ENCODE measurements around the gene EXOSC1.
A peak's percentile ranks its signal among the peaks of the same experiment; 100 is the strongest.
"Not testable (repeated sequence)": the region's sequence is repeated elsewhere in the genome, so short reads cannot be mapped to it uniquely, and the experiment has no call there.

The EXOSC1 gene

DNA sequence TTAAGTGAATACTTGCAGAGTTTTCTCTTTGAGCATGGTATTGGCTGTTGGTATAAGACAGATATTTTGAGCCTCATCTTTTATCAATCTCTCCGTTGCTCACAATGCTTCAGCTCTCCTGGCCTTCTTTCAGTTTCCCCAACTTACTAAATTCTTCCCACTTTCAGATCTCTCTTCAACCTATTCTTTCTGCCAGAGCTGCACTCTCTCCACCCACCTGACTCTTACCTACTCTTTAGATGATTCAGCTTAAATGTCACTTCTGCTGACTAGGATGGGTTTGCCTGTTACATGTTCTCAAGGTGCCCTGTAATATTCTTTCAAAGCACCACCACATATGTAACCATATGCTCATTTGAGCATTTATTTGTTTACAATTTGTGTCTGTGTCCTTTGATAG, 1.6 kb downstream of the EXOSC1 start:
- Mint-ChIP-seq H3K9me3 (no peaks in the 10 kb centered on the region), H3K27me3 (no peaks in the 10 kb centered on the region), H3K36me3 (ENCODE audit: low read depth) (peaks cover 75% of the 10 kb centered on the region), H3K4me1 (ENCODE audit: low read depth) (peaks cover 53% of the 10 kb centered on the region), H3K4me3 (peak overlapping the region; percentile 99), H3K27ac (peak overlapping the region; percentile 89)
- DNase-seq: no peak

DNA sequence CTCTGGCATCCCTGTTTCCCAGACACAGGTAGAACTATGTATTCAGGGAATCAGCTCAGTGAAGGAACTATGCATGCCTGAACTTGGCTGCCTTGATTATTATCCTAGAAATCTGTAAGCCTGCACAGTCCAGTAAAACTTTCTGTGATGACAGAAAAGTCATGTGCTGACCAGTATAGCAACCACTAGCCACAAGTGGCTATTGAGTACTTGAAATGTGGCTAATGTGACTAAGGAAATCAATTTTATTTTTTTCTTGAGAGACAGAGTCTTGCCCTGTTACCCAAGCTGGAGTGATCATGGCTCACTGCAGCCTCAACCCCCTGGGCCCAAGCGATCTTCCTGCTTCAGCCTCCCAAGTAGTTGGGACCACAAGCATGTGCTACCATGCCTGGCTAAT, 3.5 kb downstream of the EXOSC1 start:
- H3K4me3 Mint-ChIP-seq: no peak overlapping the region
- no peak for DNase-seq
- peaks cover 85% of the 10 kb centered on the region for H3K36me3 Mint-ChIP-seq (ENCODE audit: low read depth)
- H3K27me3 Mint-ChIP-seq: no peaks in the 10 kb centered on the region
- H3K27ac Mint-ChIP-seq: peak overlapping the region; percentile 56
- H3K4me1 Mint-ChIP-seq (ENCODE audit: low read depth): peaks cover 36% of the 10 kb centered on the region
- no peaks in the 10 kb centered on the region for H3K9me3 Mint-ChIP-seq

DNA sequence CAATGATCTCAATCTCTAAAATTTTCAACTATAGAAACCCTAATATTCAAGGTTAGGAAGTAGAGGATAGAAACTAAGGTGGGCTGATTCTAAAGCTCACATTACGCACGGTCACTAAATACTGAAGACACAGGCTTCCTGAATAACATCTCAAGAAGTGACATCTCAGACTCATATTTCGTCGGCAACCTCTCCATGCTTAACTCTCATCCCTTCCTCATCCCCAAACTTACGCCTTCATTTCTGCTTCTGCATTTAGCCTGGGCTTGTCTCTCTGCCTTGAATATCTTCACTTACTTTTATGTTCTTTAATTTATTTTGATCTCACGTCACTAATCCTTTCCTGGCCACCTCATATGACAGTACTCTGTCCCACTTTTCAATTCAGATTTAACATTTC, 10.6 kb downstream of the EXOSC1 start:
- Mint-ChIP-seq H3K4me3 (no peak overlapping the region), H3K27me3 (no peaks in the 10 kb centered on the region), H3K36me3 (ENCODE audit: low read depth) (peaks cover 93% of the 10 kb centered on the region), H3K9me3 (no peaks in the 10 kb centered on the region), H3K27ac (peak overlapping the region; percentile 80), H3K4me1 (ENCODE audit: low read depth) (peaks cover 22% of the 10 kb centered on the region)
- DNase-seq: no peak

DNA sequence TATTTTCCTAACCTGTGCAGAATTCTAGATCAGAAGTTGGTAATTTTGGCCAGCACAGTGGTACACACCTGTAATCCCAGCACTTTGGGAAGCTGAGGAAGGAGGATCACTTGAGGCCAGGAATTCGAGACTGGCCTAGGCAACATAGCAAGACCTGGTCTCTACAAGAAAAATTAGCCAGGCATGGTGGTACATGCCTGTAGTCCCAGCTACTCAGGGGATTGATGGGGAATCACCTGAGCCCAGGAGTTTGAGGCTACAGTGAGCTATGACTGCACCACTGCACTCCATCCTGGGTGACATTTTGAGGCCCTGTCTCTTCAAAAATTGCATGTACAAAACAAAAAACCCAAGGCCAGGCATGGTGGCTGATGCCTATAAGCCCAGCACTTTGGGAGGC, 11.2 kb downstream of the EXOSC1 start:
- H3K9me3 Mint-ChIP-seq: no peaks in the 10 kb centered on the region
- no peak for DNase-seq
- peaks cover 24% of the 10 kb centered on the region for H3K4me1 Mint-ChIP-seq (ENCODE audit: low read depth)
- no peak overlapping the region for H3K4me3 Mint-ChIP-seq
- H3K27ac Mint-ChIP-seq: peak overlapping the region; percentile 80
- H3K27me3 Mint-ChIP-seq: no peaks in the 10 kb centered on the region
- H3K36me3 Mint-ChIP-seq (ENCODE audit: low read depth): peaks cover 94% of the 10 kb centered on the region

DNA sequence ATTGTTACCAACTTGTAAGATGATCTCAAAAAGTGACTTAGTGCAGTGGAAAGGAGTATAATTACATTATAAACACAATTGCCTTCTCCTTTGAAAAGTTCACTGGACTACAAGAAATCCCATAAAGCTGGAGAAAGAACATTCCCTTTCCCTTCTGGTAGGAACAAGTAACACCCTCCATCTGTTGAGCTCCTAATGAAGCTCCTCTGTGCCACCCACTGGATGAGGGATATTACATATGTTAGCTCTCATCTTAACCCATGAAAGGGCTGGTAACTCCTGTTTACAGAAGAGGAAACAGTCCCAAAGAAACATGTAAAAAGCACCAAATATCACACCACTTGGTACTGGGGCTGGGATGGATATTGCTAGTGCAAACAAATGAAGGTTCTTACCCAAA, 11.8 kb downstream of the EXOSC1 start:
- no peaks in the 10 kb centered on the region for H3K9me3 Mint-ChIP-seq
- H3K27ac Mint-ChIP-seq: peak overlapping the region; percentile 80

DNA sequence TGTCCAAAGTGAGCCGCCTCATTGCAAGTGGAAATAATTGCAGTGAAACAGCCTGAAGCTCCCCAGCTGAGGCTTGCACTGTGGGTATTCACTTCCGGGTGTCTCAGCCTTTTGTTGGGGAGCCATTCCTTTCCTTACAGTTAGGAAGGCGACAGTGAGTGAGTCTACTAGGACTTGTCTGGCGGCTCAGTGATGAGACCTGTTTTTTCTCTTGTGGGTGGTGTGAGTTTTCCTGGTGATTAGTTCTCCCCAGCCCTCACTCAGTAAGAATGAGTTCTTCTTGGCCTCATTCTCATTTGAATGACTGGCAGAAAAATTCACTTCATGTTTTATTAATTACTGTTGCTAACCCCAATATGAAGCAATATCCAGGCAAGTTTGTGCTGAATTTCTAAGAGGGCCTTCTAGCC, 17.2 kb downstream of the EXOSC1 start:
- H3K9me3 Mint-ChIP-seq: no peaks in the 10 kb centered on the region
- H3K36me3 Mint-ChIP-seq (ENCODE audit: low read depth): peaks cover 80% of the 10 kb centered on the region

More for the DNA sequence above, 11.8 kb downstream of the EXOSC1 start:
- Mint-ChIP-seq H3K27me3 (no peaks in the 10 kb centered on the region), H3K4me1 (ENCODE audit: low read depth) (peaks cover 28% of the 10 kb centered on the region), H3K36me3 (ENCODE audit: low read depth) (peaks cover 94% of the 10 kb centered on the region), H3K4me3 (no peak overlapping the region)
- DNase-seq: no peak

DNA sequence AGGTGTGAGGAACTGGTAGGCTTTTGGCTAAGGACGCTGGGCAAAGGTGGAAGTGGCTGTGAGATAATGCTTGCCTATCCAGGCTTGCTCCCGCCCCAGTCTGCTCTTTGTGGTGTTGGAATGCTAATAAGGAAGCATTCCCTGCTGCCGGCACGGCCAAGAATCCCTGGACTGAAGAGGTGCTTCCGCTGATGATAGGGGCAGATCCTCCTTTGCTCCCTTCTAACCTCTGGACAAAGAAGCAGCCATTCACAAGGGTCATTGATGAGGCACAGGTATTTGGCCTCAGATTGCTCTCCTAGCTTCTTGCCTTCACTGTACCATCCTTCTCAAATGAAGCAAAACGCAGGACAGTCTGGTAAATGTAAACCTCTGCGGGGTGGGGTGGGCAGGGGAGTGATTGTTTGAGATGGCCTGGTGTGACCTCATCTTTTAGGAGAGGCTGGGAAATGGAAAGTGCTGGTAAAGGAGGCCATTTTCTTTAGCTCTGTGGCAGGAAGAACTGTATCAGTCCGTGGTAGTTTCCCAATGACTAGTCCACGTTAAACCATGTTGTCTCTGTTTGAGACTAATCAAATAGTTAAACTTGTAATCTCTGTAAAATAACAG, 18.1 kb downstream of the EXOSC1 start:
- Mint-ChIP-seq H3K27me3 (no peaks in the 10 kb centered on the region), H3K4me3 (peak overlapping the region; percentile 96), H3K27ac (peak overlapping the region; percentile 99), H3K4me1 (ENCODE audit: low read depth) (peaks cover 58% of the 10 kb centered on the region), H3K36me3 (ENCODE audit: low read depth) (peaks cover 75% of the 10 kb centered on the region), H3K9me3 (no peaks in the 10 kb centered on the region)
- DNase-seq: peak; percentile 55

More for the DNA sequence above, 17.2 kb downstream of the EXOSC1 start:
- Mint-ChIP-seq H3K27ac (peak overlapping the region; percentile 99), H3K4me1 (ENCODE audit: low read depth) (peaks cover 50% of the 10 kb centered on the region), H3K27me3 (no peaks in the 10 kb centered on the region), H3K4me3 (peak overlapping the region; percentile 96)
- peak; percentile 54 for DNase-seq

DNA sequence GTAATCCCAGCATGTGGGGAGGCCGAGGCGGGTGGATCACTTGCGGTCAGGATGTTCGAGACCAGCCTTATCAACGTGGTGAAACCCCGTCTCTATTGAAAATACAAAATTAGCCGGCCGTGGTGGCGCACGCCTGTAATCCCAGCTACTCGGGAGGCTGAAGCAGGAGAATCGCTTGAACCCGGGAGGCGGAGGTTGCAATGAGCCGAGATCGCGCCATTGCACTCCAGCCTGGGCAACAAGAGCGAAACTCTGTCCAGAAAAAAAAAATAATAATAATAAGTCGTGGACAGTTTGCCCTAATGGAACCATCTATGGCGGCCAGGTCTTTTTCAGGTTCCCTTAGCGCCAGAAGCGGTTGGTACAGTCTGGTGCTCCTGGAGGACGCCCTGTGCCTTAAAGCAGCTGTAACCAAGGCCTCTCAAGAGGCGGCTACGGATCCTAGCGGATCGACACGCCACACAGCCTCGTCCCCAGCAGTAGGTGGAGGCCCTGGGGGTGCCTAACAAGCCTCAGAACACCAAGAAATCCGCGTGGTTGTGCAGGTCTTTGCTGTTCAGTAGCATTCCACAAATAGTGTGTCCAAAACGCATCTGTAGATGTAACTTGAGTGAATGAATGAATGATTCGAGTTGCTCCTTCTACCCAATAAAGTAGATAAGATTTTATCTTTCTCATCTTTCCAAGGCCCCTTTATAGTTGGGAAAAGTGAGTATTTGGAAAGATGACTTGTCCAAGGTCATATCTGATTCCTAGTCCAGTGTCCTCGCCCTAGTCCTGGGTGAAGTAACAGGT, 18.8 kb downstream of the EXOSC1 start:
- H3K9me3 Mint-ChIP-seq: no peaks in the 10 kb centered on the region
- peaks cover 70% of the 10 kb centered on the region for H3K36me3 Mint-ChIP-seq (ENCODE audit: low read depth)

DNA sequence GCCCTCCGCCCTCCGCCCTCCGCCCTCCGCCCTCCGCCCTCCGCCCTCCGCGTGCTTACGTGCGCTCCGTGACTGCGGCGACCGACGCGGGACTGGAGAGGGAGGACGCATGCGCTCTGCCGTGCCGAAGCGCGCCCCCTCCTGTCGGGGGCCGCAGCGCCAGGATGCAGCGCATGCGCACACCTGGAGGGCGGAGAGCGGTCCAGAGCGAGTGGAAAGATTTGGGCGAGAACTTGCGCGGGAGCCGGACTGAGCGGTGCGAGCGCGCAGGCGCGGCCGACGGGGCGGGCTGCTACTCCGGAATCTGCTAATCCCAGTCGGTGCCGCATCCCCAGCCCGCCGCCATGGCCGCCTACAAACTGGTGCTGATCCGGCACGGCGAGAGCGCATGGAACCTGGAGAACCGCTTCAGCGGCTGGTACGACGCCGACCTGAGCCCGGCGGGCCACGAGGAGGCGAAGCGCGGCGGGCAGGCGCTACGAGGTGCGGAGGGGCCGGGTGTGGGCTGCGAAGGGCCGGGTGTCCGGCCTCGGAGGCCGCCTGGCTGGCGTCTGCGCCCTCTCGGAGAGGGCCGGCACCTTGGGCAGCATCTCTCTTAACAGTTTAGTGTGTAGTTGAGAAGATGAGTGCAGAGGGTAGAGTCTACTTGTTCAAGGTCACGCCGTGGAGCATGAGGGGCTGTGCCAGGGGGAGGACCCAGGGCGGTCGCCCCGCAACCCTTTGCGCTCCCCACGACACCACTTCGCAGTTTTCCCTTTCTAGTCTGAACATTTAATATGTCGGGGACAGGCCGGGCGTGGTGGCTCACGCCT, 19.6 kb downstream of the EXOSC1 start, which contains the start of gene PGAM1:
Gene PGAM1, plus strand, starts transcription at position 228 of the 812 bp plus-strand sequence. Its CDS starts 117 bp downstream, at position 345.
- H3K27ac Mint-ChIP-seq: peak within 1 kb of the TSS; percentile 99
- H3K4me1 Mint-ChIP-seq (ENCODE audit: low read depth): peaks cover 59% of the 10 kb centered on the region
- no peaks in the 10 kb centered on the region for H3K27me3 Mint-ChIP-seq
- peak; percentile 97 for DNase-seq
- peak within 1 kb of the TSS; percentile 96 for H3K4me3 Mint-ChIP-seq
- H3K36me3 Mint-ChIP-seq (ENCODE audit: low read depth): peaks cover 66% of the 10 kb centered on the region
- H3K9me3 Mint-ChIP-seq: no peaks in the 10 kb centered on the region

More for the DNA sequence above, 18.8 kb downstream of the EXOSC1 start:
- Mint-ChIP-seq H3K27ac (peak overlapping the region; percentile 99), H3K27me3 (no peaks in the 10 kb centered on the region), H3K4me3 (peak overlapping the region; percentile 96), H3K4me1 (ENCODE audit: low read depth) (peaks cover 58% of the 10 kb centered on the region)
- peak; percentile 58 for DNase-seq

DNA sequence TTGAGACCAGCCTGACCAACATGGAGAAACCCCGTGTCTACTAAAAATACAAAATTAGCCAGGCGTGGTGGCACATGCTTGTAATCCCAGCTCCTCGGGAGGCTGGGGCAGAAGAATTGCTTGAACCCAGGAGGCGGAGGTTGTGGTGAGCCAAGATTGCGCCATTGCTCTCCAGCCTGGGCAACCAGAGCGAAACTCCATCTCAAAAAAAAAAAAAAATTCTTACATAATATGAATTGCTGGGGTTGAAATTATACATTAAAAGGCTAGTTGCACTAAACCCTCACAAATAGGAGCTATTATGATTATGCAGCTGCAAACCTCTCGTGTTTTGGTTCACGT, 22.1 kb downstream of the EXOSC1 start:
- not testable (repeated sequence) for H3K27me3 Mint-ChIP-seq, H3K9me3 Mint-ChIP-seq, DNase-seq
- H3K4me3 Mint-ChIP-seq: peak overlapping the region; percentile 96
- peak overlapping the region; percentile 99 for H3K27ac Mint-ChIP-seq
- peaks cover 64% of the 10 kb centered on the region for H3K4me1 Mint-ChIP-seq (ENCODE audit: low read depth)
- H3K36me3 Mint-ChIP-seq (ENCODE audit: low read depth): peaks cover 50% of the 10 kb centered on the region

DNA sequence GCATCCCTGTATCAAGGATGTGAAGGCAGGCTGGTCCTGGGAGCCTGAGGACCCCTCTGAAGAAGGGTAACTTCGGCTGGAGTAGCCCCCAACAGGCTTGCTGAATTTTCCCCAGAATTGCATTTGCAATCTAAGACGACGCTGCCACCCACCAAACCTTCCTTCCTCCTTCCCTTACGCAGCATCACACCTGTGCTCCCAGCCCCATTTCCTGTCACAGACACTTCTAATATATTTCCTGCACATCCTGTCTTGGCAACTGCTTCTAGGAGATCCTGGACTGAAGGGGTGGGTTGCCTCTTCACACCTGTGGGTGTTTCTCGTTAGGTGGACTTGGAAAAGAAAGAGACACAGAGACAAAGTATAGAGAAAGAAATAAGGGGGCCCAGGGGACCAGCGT, 29.2 kb downstream of the EXOSC1 start:
- peak overlapping the region; percentile 99 for H3K27ac Mint-ChIP-seq
- H3K27me3 Mint-ChIP-seq: no peaks in the 10 kb centered on the region
- peak; percentile 43 for DNase-seq
- H3K9me3 Mint-ChIP-seq: no peaks in the 10 kb centered on the region
- peaks cover 12% of the 10 kb centered on the region for H3K36me3 Mint-ChIP-seq (ENCODE audit: low read depth)
- H3K4me3 Mint-ChIP-seq: peak overlapping the region; percentile 15
- peaks cover 90% of the 10 kb centered on the region for H3K4me1 Mint-ChIP-seq (ENCODE audit: low read depth)

DNA sequence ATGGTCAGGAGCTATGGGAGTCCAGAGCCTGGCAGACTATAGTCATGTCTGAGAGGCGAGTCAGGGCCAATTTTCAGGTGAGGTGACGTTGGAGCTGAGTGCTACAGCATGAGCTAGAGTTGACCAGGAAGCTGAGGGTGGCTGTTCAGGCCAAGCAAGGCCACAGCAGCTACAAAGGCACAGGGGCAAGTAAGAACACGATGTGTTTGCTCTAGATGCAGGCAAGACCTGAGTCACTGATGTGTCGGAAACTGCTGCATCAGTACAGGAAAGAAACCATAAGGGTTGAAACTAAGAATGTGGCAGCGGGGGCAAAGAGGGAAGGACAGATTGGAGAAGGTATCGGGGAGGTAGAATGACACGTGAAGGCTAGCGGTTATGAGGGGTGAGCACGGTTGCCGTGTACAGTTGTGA, 32.9 kb downstream of the EXOSC1 start:
- H3K36me3 Mint-ChIP-seq (ENCODE audit: low read depth): no peaks in the 10 kb centered on the region
- no peaks in the 10 kb centered on the region for H3K27me3 Mint-ChIP-seq
- H3K4me3 Mint-ChIP-seq: peak overlapping the region; percentile 56
- no peaks in the 10 kb centered on the region for H3K9me3 Mint-ChIP-seq
- DNase-seq: peak; percentile 70
- H3K27ac Mint-ChIP-seq: peak overlapping the region; percentile 95
- H3K4me1 Mint-ChIP-seq (ENCODE audit: low read depth): peaks cover 62% of the 10 kb centered on the region

DNA sequence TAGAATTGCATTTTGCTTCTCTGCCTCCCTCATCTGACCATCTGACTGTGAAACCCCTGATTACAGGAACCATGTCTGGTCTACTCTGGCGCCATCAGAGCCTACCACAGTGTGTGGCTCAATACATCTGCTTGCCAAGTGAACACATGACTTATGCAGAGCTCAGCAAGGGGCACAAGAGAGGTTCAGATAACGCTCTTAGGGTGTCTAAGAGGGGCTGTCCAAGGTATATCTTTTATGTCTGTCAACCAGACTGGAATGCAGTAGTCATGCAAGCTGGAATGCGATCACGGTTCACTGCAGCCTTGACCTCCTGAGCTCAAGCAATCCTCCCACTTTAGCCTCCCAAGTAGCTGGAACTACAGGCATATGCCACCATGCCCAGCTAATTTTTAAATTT, 34.4 kb downstream of the EXOSC1 start:
- H3K9me3 Mint-ChIP-seq: no peaks in the 10 kb centered on the region
- no peak overlapping the region for H3K4me3 Mint-ChIP-seq
- DNase-seq: no peak
- no peaks in the 10 kb centered on the region for H3K36me3 Mint-ChIP-seq (ENCODE audit: low read depth)
- H3K27ac Mint-ChIP-seq: no peak overlapping the region
- H3K4me1 Mint-ChIP-seq (ENCODE audit: low read depth): peaks cover 58% of the 10 kb centered on the region
- H3K27me3 Mint-ChIP-seq: no peaks in the 10 kb centered on the region

DNA sequence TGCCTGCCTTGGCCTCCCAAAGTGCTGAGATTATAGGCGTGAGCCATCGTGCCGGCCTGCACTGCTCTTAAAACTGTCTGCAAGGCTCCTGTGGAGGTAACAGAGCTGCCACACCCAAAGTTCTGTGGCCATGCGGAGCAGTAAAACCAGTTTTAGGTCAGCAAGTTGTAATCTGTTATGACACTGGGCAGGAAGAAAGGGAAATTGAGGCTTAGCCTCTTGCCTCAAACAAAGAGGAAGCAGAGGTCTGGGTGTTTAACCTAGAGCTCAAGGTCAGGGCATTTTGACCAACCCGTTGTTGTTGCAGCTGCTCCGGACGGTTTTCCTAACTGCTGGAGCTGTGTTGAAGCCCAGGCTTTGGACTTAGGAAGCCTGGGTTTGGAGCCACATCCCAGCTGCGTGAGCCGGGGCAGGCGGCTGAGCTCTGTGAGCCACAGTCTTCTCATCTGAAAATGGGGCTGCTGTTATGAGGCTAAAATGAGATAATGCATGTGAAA, 37.3 kb downstream of the EXOSC1 start:
- no peaks in the 10 kb centered on the region for H3K27me3 Mint-ChIP-seq
- H3K9me3 Mint-ChIP-seq: no peaks in the 10 kb centered on the region
- no peaks in the 10 kb centered on the region for H3K36me3 Mint-ChIP-seq (ENCODE audit: low read depth)
- H3K27ac Mint-ChIP-seq: no peak overlapping the region
- no peak overlapping the region for H3K4me3 Mint-ChIP-seq
- DNase-seq: no peak
- H3K4me1 Mint-ChIP-seq (ENCODE audit: low read depth): peaks cover 33% of the 10 kb centered on the region

Data from activated T-cell treated with anti-CD3 and anti-CD28 coated beads, Interleukin-2, amount 50 U/mL, for 24 hours (primary cell).